ENCODE data around the gene HIP1R.
"Not testable (repeated sequence)": the region's sequence is repeated elsewhere in the genome, so short reads cannot be mapped to it uniquely, and the experiment has no call there.

Gene HIP1R

GRCh38 chr12:122896662-122897061 is 61.4 kb downstream of the HIP1R start:
- no peak for DNase-seq

GRCh38 chr12:122899887-122900286 is 64.6 kb downstream of the HIP1R start:
- no peak for DNase-seq

GRCh38 chr12:122902854-122903692 is 67.8 kb downstream of the HIP1R start:
- DNase-seq = no peak

GRCh38 chr12:122903693-122904034 is 68.4 kb downstream of the HIP1R start:
- no peak for DNase-seq

- not testable (repeated sequence) for DNase-seq
Measured at GRCh38 chr12:122905258-122905657, 70.0 kb downstream of the HIP1R start.

- DNase-seq = no peak
Measured at GRCh38 chr12:122908915-122909314, 73.7 kb downstream of the HIP1R start.

GRCh38 chr12:122909442-122910288 is 74.4 kb downstream of the HIP1R start:
- DNase-seq = no peak
